HCT116 (cell line): ENCODE data around the gene TSC2.
"Not testable (repeated sequence)": the region's sequence is repeated elsewhere in the genome, so short reads cannot be mapped to it uniquely, and the experiment has no call there.

Source experiments
- ATF3 ChIP-seq: IDR thresholded peaks from 2 replicates; pipeline ENCODE4 v1.6.1; 2012
- CEBPB ChIP-seq: IDR thresholded peaks from 2 replicates; pipeline ENCODE4 v1.6.1; 2012; ENCODE audit warnings: low read depth
- CTCF ChIP-seq, 3 experiments: fragments of 200-600 bp in 1 of 3; sonication (generic) in 1 of 3; IDR thresholded peaks in 2 of 3; conservative IDR thresholded peaks in 1 of 3; 2 replicates each; pipeline ENCODE4 v1.5.1; 2012 to 2017; ENCODE audit warnings: low read depth in 2 of 3, low read length in 2 of 3, antibody characterized with exemption in 1 of 3, borderline replicate concordance in 1 of 3, control low read depth in 1 of 3, mild to moderate bottlenecking in 1 of 3, mixed read lengths in 1 of 3, mixed run types in 1 of 3, moderate library complexity in 1 of 3; ENCODE audit not compliant: insufficient read depth in 1 of 3
- EZH2 ChIP-seq: fragments of 200-600 bp; sonication (generic); IDR thresholded peaks from 2 replicates; pipeline ENCODE4 v1.6.1; 2017; ENCODE audit warnings: antibody characterized with exemption, mixed run types
- EZH2phosphoT487 ChIP-seq: fragments of 200-600 bp; IDR thresholded peaks from 2 replicates; pipeline ENCODE4 v1.6.1; 2018; ENCODE audit warnings: antibody characterized with exemption, borderline replicate concordance
- JUND ChIP-seq: IDR thresholded peaks from 2 replicates; pipeline ENCODE4 v1.6.1; 2012
- POLR2A ChIP-seq: IDR thresholded peaks from 2 replicates; pipeline ENCODE4 v1.7.0; 2011; ENCODE audit warnings: borderline replicate concordance; ENCODE audit not compliant: insufficient read depth, insufficient read length; ENCODE audit errors: extremely low read depth
- POLR2AphosphoS5 ChIP-seq: IDR thresholded peaks from 2 replicates; pipeline ENCODE4 v1.6.1; 2011; ENCODE audit warnings: mild to moderate bottlenecking, low read depth, low read length, moderate library complexity
- REST ChIP-seq: IDR thresholded peaks from 2 replicates; pipeline ENCODE4 v1.6.1; 2012; ENCODE audit warnings: low read depth
- SIN3A ChIP-seq: IDR thresholded peaks from 2 replicates; pipeline ENCODE4 v1.6.1; 2012; ENCODE audit warnings: low read depth
- SP1 ChIP-seq: IDR thresholded peaks from 2 replicates; pipeline ENCODE4 v1.6.1; 2012; ENCODE audit warnings: low read depth
- YY1 ChIP-seq: IDR thresholded peaks from 2 replicates; pipeline ENCODE4 v1.6.1; 2011; ENCODE audit warnings: low read length, low read depth, moderate library complexity, mild to moderate bottlenecking; ENCODE audit not compliant: insufficient replicate concordance; ENCODE audit errors: extremely low read depth
- ZNF274 ChIP-seq: fragments of 200-500 bp; sonication (Bioruptor generic); IDR thresholded peaks from 2 replicates; pipeline ENCODE4 v1.6.1; 2014; ENCODE audit warnings: mild to moderate bottlenecking, low read depth, low read length, inconsistent platforms

GRCh38 chr16:2111412-2112335 is 63.9 kb downstream of the TSC2 start:
- not testable (repeated sequence) for TF ChIP-seq POLR2AphosphoS5; CTCF (IDR thresholded peaks at IDR 0.05 in 2 of 3, conservative IDR thresholded peaks at IDR 0.05 in 1 of 3; ENCODE audit: borderline replicate concordance in 1 of 3, insufficient read depth in 1 of 3, low read depth in 2 of 3, low read length in 2 of 3); SP1; POLR2A; YY1; SIN3A; ZNF274; CEBPB; EZH2; REST; JUND; ATF3; EZH2phosphoT487
